GM19463 (cell line): ENCODE measurements around the gene ZNF343.

Experiments
- ATAC-seq: cut with Tn5 transposase; IDR thresholded peaks from one replicate; pipeline ENCODE4 v1.9.1; 2021; ENCODE audit warnings: mild to moderate bottlenecking, moderate library complexity; ENCODE audit not compliant: unreplicated experiment

The ZNF343 gene

GRCh38 chr20:2475850-2476741 is 32.6 kb downstream of the ZNF343 start:
- no peak for ATAC-seq

DNA sequence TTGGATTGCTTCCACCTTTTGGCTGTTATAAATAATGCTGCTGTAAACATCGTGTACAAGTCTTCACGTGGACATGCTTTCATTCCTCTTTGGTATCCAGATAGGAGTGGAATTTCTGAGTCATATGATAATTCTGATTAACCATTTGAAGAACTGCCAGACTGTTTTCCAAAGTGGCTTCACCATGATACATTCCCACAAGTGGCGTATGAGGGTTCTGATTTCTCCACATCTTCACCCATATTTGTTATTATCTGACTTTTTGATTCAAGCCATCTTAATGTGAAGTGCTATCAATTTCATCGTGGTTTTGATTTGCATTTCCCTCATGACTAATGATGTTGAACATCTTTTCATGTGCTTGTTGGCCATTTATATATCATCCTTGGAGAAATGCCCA is 35.2 kb downstream of the ZNF343 start:
- no peak for ATAC-seq

- ATAC-seq: peak; percentile 98
These were observed 38.1 kb downstream of the ZNF343 start, which contains the start of gene SNRPB for GRCh38 chr20:2470423-2471193. SNRPB (minus strand) TSS chr20:2470789; CDS start chr20:2470690, 99 bp downstream.

- ATAC-seq: peak; percentile 21
These were observed 38.7 kb downstream of the ZNF343 start for GRCh38 chr20:2469991-2470422.

DNA sequence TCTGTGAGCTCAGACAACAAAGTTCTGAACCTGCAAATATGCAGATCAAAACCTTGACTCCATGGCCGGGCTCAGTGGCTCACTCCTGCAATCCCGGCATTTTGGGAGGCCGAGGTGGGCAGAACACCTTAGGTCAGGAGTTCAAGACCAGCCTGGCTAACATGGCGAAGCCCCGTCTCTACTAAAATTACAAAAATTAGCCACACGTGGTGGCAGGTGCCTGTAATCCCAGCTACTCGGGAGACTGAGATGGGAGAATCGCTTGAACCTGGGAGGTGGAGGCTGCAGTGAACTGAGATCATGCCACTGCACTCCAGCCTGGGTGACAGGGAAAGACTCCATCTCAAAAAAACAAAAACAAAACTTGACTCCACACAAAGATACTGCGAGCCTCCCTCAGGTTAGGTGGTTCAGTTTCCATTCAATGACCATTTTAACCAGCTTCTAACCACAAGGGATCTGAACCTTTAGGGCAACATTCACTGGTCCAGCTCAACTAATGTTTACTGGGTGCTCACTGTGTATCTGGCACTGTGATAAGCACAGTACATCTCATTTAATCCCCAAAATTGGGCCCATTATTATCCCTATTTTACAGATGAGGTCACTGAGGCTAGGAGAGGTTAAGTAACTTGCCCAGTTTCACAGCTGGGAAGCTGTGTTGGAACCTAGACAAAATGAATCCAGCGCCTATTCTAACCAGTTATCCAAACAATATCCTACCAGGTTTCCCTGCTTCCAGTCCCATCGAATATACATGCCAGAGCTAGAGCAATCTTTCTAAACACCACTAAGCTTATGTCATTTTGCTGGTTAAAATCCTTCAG is 39.9 kb downstream of the ZNF343 start:
- ATAC-seq: no peak

GRCh38 chr20:2467412-2467811 is 41.3 kb downstream of the ZNF343 start:
- ATAC-seq: no peak

- ATAC-seq: no peak
These were observed 43.6 kb downstream of the ZNF343 start for GRCh38 chr20:2465100-2465499.

GRCh38 chr20:2463616-2464365 is 44.9 kb downstream of the ZNF343 start:
- ATAC-seq: no peak

DNA sequence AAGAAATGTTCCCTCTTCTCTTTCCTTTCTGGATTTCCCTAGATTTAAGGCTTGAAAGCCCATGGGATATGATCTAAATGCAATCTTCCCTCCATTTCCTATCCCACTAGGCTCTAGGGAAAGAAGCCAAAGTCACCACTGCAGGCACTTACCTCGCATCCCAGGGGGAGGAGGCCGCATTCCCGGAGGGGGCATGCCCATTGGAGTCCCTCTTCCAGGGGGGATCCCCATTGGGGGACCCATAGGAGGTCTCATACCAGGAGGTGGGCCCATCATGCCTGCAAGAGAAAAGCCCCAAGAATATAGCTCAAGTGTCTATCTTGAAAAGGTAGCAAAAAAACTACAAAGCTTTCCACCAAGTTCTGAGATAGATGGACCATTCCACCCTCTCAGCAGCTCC is 46.2 kb downstream of the ZNF343 start:
- ATAC-seq: no peak

DNA sequence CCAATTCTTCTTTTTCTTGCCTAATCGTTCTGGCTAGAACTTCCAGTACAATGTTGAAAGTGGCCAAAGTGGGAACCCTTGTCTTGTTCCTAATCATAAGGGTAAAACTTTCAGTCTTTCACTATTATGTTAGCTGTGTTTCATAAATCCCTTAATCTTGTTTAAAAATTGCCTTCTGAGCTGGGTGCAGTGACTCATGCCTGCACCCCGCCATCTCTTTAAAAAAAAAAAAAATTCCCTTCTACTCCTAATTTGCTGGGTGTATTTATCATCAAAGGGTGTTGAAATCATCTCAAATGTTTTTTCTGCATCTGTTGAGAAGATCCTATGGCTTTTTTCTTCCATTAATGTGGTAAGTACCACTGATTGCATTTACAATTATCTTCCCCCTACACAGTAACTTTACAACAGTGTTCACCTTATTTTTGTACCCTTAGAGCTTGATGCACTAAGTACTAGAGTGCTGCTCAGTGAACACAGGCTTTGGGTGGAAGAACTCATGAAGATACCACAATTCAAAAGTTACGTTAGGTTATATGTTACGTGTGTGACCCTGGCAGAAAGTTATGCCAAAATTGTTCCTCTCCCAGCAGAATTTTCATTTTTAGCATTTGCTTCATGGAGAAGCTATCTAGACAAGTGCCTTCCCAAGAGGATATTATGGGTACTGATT is 47.8 kb downstream of the ZNF343 start:
- ATAC-seq: no peak

DNA sequence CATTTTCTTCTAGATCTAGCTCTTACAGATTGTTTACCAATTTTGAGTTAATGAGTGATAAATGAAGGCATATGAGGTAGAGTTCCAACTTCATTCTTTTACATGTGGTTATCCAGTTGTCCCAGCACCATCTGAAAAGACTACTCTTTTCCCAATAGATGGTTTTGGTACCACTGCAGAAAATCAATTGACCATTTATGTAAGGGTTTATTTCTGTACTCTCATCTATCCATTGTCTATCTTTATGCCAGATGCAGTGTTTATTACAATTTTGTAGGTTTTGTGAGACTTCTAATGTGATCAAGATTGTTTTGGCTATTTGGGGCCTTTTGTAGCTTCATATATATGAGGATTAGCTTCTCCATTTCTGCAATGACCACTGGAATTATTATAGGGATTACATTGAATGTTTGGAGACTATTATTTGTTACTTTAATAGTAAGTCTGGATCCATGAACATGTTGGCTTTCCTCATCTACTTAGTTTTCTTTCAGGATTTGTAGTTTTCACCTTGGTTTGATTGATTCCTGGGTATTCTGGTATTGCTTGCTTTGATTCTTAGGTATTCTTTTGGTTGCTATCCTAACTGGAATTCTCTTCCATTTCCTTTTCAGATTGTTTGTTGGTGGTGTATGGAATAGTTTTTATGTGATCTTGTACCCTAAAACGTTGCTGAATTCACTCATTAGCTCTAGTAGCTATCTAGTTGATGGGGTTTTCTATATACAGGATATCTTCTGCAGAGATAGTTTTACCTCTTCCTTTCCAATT is 48.5 kb downstream of the ZNF343 start:
- no peak for ATAC-seq

GRCh38 chr20:2458919-2459499 is 49.7 kb downstream of the ZNF343 start:
- ATAC-seq: no peak

DNA sequence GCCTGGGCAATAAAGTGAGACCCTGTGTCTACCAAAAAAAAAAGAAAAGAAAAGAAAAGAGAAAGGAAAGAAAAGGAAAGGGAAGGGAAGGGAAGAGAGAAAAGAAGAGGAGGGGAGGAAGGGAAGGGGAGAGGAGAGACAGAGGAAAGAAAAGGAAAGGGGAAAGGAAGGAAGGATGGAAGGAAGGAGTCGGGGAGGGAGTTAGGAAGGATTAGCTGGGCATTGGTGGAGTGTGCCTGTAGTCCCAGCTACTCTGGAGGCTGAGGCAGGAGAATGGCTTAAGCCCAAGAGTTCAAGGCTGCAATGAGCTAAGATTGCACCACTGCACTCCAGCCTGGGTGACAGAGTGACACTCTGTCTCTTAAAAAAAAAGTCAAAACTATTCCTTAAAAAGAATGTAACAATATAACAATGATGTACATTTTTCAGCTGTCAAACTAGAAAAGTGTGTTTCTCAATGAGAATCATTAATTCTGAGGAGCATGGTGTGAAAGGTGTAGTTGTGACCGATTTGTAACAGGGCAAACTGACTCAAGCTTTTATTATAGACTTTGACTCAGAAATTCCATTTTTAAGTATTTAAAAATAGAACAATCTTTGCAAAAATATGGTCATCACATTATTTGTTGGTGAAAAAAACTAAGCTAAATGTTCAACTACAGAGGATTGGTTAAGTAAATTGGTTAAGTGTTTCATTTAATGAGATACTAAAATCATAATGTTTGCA is 52.8 kb downstream of the ZNF343 start:
- no peak for ATAC-seq

DNA sequence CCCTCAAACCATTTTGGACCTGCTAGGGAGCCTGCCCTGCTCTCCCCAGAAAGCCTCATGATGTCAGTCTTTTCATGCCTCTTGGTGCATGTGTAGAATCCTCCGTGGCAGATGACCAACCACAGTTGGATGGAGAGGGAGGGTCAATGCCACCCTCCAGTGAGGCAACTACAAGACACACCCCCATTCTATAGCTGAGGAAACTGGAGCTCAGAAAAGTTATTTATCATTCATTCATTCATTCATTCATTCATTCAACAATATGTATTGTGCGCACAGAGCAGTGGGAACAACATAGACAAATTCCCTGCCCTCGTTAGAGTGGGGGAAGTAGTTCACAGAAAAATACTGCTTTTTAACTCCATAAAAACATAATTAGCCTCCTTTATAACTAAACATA is 54.9 kb downstream of the ZNF343 start:
- ATAC-seq: no peak

GRCh38 chr20:2451939-2452732 is 56.6 kb downstream of the ZNF343 start:
- ATAC-seq: no peak

GRCh38 chr20:2451422-2451821 is 57.3 kb downstream of the ZNF343 start:
- ATAC-seq: no peak

DNA sequence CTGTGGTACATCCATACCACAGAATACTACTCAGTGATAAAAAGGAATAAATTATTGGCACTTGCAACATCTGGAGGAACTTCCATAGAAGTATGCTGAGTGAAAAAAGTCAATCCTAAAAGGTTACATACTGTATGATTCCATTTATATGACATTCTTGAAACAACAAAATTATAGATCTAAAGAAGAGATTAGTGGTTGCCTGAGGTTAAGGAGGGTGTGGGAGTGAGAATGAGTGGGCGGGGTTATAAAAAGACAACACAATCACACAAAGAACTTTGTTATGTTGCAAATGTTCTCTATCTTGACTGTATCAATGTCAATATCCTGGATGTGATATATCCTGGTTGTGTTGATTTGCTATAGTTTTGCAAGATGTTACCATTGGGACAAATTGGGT is 59.3 kb downstream of the ZNF343 start:
- ATAC-seq: no peak
